HEK293 (cell line): Measurements from ENCODE around the gene RB1.

Experiments
- CTCF ChIA-PET: fragments of 350-600 bp; formaldehyde crosslinking; extraction: SDS; loops from one replicate; lab custom pipeline; 2021; ENCODE audit warnings: antibody characterized with exemption; lab: Yijun Ruan, JAX
- POLR2A ChIA-PET: fragments of 300-600 bp; formaldehyde crosslinking; extraction: SDS; loops from one replicate; lab custom pipeline; 2020; ENCODE audit warnings: antibody characterized with exemption, inconsistent platforms; lab: Yijun Ruan, JAX
- H3K27ac ChIP-seq: fragments of 200-500 bp; sonication (Bioruptor generic); 2 replicates; pipeline ENCODE4 v1.5.1; 2014; ENCODE audit warnings: low read depth, low read length, control low read depth, inconsistent platforms; ENCODE audit errors: extremely low read depth
- H3K36me3 ChIP-seq, 2 experiments: fragments of 200-500 bp in 1 of 2; sonication (Bioruptor generic) in 1 of 2; 1 replicate in 1 of 2; 2 replicates in 1 of 2; pipeline ENCODE4 v1.5.1; 2014 to 2017; ENCODE audit warnings: inconsistent platforms in 2 of 2, low read length in 2 of 2; ENCODE audit not compliant: control insufficient read depth in 2 of 2, insufficient read depth in 1 of 2
- H3K4me1 ChIP-seq: fragments of 200-500 bp; sonication (Bioruptor generic); 2 replicates; pipeline ENCODE4 v1.5.1; 2014; ENCODE audit warnings: mild to moderate bottlenecking, low read length, inconsistent platforms; ENCODE audit not compliant: control insufficient read depth, insufficient read depth
- H3K4me3 ChIP-seq: 2 replicates; pipeline ENCODE4 v1.5.1; 2011; ENCODE audit warnings: low read depth, mild to moderate bottlenecking, control low read depth, low read length, moderate library complexity
- H3K9me3 ChIP-seq: fragments of 200-500 bp; sonication (Bioruptor generic); 2 replicates; pipeline ENCODE4 v1.5.1; 2014; ENCODE audit warnings: low read depth, low read length, inconsistent platforms; ENCODE audit not compliant: control insufficient read depth, insufficient read depth
- AEBP2 ChIP-seq: fragments of 450-650 bp; formaldehyde crosslinking; IDR thresholded peaks from 2 replicates; pipeline ENCODE4 v1.5.1; 2016; ENCODE audit warnings: missing biosample characterization, missing genetic modification characterization, borderline replicate concordance
- KLF9 ChIP-seq: fragments of 450-650 bp; formaldehyde crosslinking; IDR thresholded peaks from 2 replicates; pipeline ENCODE4 v1.5.1; 2016; ENCODE audit warnings: missing biosample characterization, missing genetic modification characterization, low read depth
- PRDM2 ChIP-seq: fragments of 450-650 bp; formaldehyde crosslinking; IDR thresholded peaks from 2 replicates; pipeline ENCODE4 v1.5.1; 2016; ENCODE audit warnings: missing biosample characterization, missing genetic modification characterization, borderline replicate concordance
- ZBTB8A ChIP-seq: fragments of 450-650 bp; formaldehyde crosslinking; IDR thresholded peaks from 2 replicates; pipeline ENCODE4 v1.5.1; 2016; ENCODE audit warnings: missing biosample characterization, missing genetic modification characterization
- ZFHX2 ChIP-seq: fragments of 450-650 bp; formaldehyde crosslinking; conservative IDR thresholded peaks from 2 replicates; pipeline ENCODE4 v1.5.1; 2016; ENCODE audit warnings: missing biosample characterization, missing genetic modification characterization
- ZNF114 ChIP-seq: fragments of 450-650 bp; formaldehyde crosslinking; IDR thresholded peaks from 2 replicates; pipeline ENCODE4 v1.5.0; 2017; ENCODE audit warnings: missing biosample characterization, missing genetic modification characterization
- ZNF132 ChIP-seq: fragments of 450-650 bp; formaldehyde crosslinking; IDR thresholded peaks from 2 replicates; pipeline ENCODE4 v1.5.1; 2017; ENCODE audit warnings: missing biosample characterization, missing genetic modification characterization, borderline replicate concordance
- ZNF18 ChIP-seq: fragments of 450-650 bp; formaldehyde crosslinking; IDR thresholded peaks from 2 replicates; pipeline ENCODE4 v1.5.1; 2016; ENCODE audit warnings: missing biosample characterization, missing genetic modification characterization
- ZNF24 ChIP-seq: fragments of 450-650 bp; formaldehyde crosslinking; IDR thresholded peaks from 2 replicates; pipeline ENCODE4 v1.5.1; 2016; ENCODE audit warnings: missing biosample characterization, missing genetic modification characterization
- ZNF398 ChIP-seq: fragments of 450-650 bp; formaldehyde crosslinking; IDR thresholded peaks from 2 replicates; pipeline ENCODE4 v1.5.1; 2017; ENCODE audit warnings: missing biosample characterization, missing genetic modification characterization
- ZNF423 ChIP-seq: fragments of 450-650 bp; formaldehyde crosslinking; IDR thresholded peaks from 2 replicates; pipeline ENCODE4 v1.5.1; 2016; ENCODE audit warnings: missing biosample characterization, missing genetic modification characterization
- ZNF521 ChIP-seq: fragments of 450-650 bp; formaldehyde crosslinking; IDR thresholded peaks from 2 replicates; pipeline ENCODE4 v1.5.1; 2017; ENCODE audit warnings: missing biosample characterization, mild to moderate bottlenecking, missing genetic modification characterization
- ZNF544 ChIP-seq: fragments of 450-650 bp; formaldehyde crosslinking; IDR thresholded peaks from 2 replicates; pipeline ENCODE4 v1.5.0; 2017; ENCODE audit warnings: missing biosample characterization, missing genetic modification characterization
- ZNF548 ChIP-seq: fragments of 450-650 bp; formaldehyde crosslinking; IDR thresholded peaks from 2 replicates; pipeline ENCODE4 v1.5.1; 2016; ENCODE audit warnings: missing biosample characterization, missing genetic modification characterization
- ZNF560 ChIP-seq: fragments of 450-650 bp; formaldehyde crosslinking; IDR thresholded peaks from 2 replicates; pipeline ENCODE4 v1.5.1; 2017; ENCODE audit warnings: missing biosample characterization, missing genetic modification characterization, borderline replicate concordance
- ZNF629 ChIP-seq: fragments of 450-650 bp; formaldehyde crosslinking; IDR thresholded peaks from 2 replicates; pipeline ENCODE4 v1.5.1; 2017; ENCODE audit warnings: missing biosample characterization, missing genetic modification characterization
- TF ChIP-seq, protein P1 (sequence below): fragments of 450-650 bp; formaldehyde crosslinking; IDR thresholded peaks from 2 replicates; pipeline ENCODE4 v1.5.1; 2016; ENCODE audit warnings: missing biosample characterization, missing genetic modification characterization
- TF ChIP-seq, protein P2 (sequence below): fragments of 450-650 bp; formaldehyde crosslinking; IDR thresholded peaks from 2 replicates; pipeline ENCODE4 v1.5.1; 2016; ENCODE audit warnings: missing biosample characterization, missing genetic modification characterization

Gene RB1

GRCh38 chr13:48315969-48316650 is 12.6 kb downstream of the RB1 start:
- Histone ChIP-seq H3K27ac (no peak overlapping the region), H3K4me1 (no peaks in the 10 kb centered on the region), H3K9me3 (no peaks in the 10 kb centered on the region), H3K36me3 (peaks cover 0 to 16% of the 10 kb centered on the region in 2 experiments; a peak in 1 of 3 replicates), H3K4me3 (no peak overlapping the region)
- TF ChIP-seq ZNF24 (tag by site-specific recombination) (no peak), ZNF560 (tag by site-specific recombination) (no peak), ZNF423 (tag by site-specific recombination) (no peak), ZNF548 (tag by site-specific recombination) (no peak), ZNF629 (tag by site-specific recombination) (no peak), ZNF114 (no peak), ZNF521 (tag by site-specific recombination) (no peak), ZNF18 (tag by site-specific recombination) (no peak), ZBTB8A (tag by site-specific recombination) (no peak), PRDM2 (no peak), ZNF544 (no peak), KLF9 (tag by site-specific recombination) (no peak), ZNF132 (no peak), ZNF398 (no peak)
- ChIA-PET CTCF (no interaction called here), POLR2A (no interaction called here)

DNA sequence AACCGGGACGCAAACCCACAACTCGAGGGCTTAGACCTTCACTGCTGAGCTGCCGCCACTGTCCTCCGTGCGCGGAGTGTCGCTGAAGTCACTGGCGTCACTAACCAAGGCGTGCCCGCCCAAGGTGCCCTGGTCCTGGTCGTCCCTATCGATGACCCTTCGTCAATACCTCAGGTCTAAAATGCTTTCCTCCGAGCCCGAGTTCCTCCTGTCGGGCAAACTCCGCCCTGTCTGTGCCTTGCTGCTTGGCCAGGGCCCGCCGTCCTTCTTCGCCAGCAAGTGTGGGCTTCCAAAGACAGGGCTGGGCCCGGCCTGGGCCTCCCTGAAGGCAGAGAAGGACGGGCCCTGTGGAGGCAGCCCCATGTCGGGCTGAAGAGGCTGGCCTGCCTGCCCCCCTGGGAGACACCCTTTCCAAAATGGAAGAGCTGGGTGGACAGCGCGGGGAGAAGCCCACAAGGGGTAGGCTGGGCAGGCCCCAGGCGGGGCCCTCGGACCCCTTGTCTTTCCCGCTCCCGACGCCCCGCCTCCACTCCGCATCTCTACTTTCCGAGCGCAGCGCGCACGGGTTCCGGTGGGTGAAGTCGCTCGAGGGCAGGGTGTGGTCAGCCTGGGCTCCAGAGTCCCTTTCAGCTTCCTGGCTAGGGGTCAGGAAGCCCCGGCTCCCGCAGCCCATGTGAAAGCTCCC is 13.4 kb downstream of the RB1 start:
- no peaks in the 10 kb centered on the region for H3K9me3 ChIP-seq
- peaks cover 0 to 16% of the 10 kb centered on the region in 2 experiments; a peak in 1 of 3 replicates for H3K36me3 ChIP-seq
- no peak overlapping the region for H3K4me3 ChIP-seq
- H3K4me1 ChIP-seq, result no peaks in the 10 kb centered on the region
- ChIA-PET POLR2A (no interaction called here), CTCF (no interaction called here)
- no peak overlapping the region for H3K27ac ChIP-seq
- TF ChIP-seq, protein P1, sequence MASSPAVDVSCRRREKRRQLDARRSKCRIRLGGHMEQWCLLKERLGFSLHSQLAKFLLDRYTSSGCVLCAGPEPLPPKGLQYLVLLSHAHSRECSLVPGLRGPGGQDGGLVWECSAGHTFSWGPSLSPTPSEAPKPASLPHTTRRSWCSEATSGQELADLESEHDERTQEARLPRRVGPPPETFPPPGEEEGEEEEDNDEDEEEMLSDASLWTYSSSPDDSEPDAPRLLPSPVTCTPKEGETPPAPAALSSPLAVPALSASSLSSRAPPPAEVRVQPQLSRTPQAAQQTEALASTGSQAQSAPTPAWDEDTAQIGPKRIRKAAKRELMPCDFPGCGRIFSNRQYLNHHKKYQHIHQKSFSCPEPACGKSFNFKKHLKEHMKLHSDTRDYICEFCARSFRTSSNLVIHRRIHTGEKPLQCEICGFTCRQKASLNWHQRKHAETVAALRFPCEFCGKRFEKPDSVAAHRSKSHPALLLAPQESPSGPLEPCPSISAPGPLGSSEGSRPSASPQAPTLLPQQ (tag by site-specific recombination), result no peak
- TF ChIP-seq, protein P2, sequence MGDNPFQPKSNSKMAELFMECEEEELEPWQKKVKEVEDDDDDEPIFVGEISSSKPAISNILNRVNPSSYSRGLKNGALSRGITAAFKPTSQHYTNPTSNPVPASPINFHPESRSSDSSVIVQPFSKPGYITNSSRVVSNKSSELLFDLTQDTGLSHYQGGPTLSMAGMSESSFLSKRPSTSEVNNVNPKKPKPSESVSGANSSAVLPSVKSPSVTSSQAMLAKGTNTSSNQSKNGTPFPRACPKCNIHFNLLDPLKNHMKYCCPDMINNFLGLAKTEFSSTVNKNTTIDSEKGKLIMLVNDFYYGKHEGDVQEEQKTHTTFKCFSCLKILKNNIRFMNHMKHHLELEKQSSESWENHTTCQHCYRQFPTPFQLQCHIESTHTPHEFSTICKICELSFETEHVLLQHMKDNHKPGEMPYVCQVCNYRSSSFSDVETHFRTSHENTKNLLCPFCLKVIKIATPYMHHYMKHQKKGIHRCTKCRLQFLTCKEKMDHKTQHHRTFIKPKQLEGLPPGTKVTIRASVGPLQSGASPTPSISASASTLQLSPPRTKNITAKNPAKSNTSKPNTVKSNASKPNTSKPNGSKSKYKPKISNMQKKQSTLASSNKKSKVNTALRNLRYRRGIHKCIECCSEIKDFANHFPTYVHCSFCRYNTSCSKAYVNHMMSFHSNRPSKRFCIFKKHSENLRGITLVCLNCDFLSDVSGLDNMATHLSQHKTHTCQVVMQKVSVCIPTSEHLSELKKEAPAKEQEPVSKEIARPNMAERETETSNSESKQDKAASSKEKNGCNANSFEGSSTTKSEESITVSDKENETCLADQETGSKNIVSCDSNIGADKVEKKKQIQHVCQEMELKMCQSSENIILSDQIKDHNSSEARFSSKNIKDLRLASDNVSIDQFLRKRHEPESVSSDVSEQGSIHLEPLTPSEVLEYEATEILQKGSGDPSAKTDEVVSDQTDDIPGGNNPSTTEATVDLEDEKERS, result no peak
- TF ChIP-seq AEBP2 (tag by site-specific recombination), result no peak
- TF ChIP-seq ZFHX2 (tag by site-specific recombination), result no peak
